IMR-90 (cell line): Measurements from ENCODE around the gene ODAD3. TPM values are rescaled to one million over a fixed set of nuclear protein-coding genes. Genes with fewer than 3 reads are reported as not detected.

ENCODE experiments used
- ATAC-seq: fragments of 200-7000 bp; cut with Tn5 transposase; 2 replicates; pipeline ENCODE4 v1.9.1; 2020; ENCODE audit warnings: low read depth, mild to moderate bottlenecking, moderate library complexity
- BruUV-seq: library from RNA; stranded (reverse); fragments of 400-500 nt; replicated peaks from 2 replicates; lab custom pipeline; 2021; lab: Mats Ljungman, UMichigan
- CTCF ChIA-PET: fragments of 300-600 bp; formaldehyde crosslinking; extraction: SDS; loops from one replicate; lab custom pipeline; 2021; ENCODE audit warnings: antibody characterized with exemption; lab: Yijun Ruan, JAX
- POLR2A ChIA-PET: fragments of 300-600 bp; sonication (Branson Sonifier 250); formaldehyde crosslinking; loops from one replicate; lab custom pipeline; 2022; ENCODE audit warnings: antibody characterized with exemption; ENCODE audit not compliant: unreplicated experiment; lab: Charles Lee
- DNase-seq: peaks from one replicate; pipeline ENCODE4 v3.0.0; 2013
- H2AFZ ChIP-seq: replicated peaks from 2 replicates; pipeline ENCODE3; 2013; ENCODE audit warnings: low read length, mild to moderate bottlenecking; ENCODE audit not compliant: poor library complexity
- H2AK5ac ChIP-seq: 2 replicates; pipeline ENCODE4 v1.6.1; 2013; ENCODE audit warnings: low read depth, low read length, inconsistent platforms
- H2AK9ac ChIP-seq: replicated peaks from 2 replicates; pipeline ENCODE3; 2013; ENCODE audit warnings: mild to moderate bottlenecking, low read depth, low read length, moderate library complexity; ENCODE audit not compliant: poor library complexity
- H2BK120ac ChIP-seq: 2 replicates; pipeline ENCODE4 v1.6.1; 2013; ENCODE audit warnings: low read depth, low read length, inconsistent platforms
- H2BK15ac ChIP-seq: 3 replicates; pipeline ENCODE4 v1.6.1; 2013; ENCODE audit warnings: low read depth, low read length, inconsistent platforms
- H2BK20ac ChIP-seq: 2 replicates; pipeline ENCODE4 v1.6.1; 2013; ENCODE audit warnings: low read depth, mild to moderate bottlenecking, inconsistent platforms, low read length, moderate library complexity
- H2BK5ac ChIP-seq: 2 replicates; pipeline ENCODE4 v1.6.1; 2013; ENCODE audit warnings: mild to moderate bottlenecking, low read depth, low read length, inconsistent platforms; ENCODE audit not compliant: poor library complexity, severe bottlenecking
- H3K14ac ChIP-seq: replicated peaks from 2 replicates; pipeline ENCODE4 v1.6.1; 2013; ENCODE audit warnings: low read depth, low read length, inconsistent platforms
- H3K18ac ChIP-seq: 2 replicates; pipeline ENCODE4 v1.6.1; 2013; ENCODE audit warnings: low read depth, low read length, control low read depth
- H3K23ac ChIP-seq: 2 replicates; pipeline ENCODE4 v1.6.1; 2013; ENCODE audit warnings: low read depth, low read length, inconsistent platforms
- H3K27ac ChIP-seq: 2 replicates; pipeline ENCODE4 v1.5.1; 2013; ENCODE audit warnings: mild to moderate bottlenecking, control low read depth, low read length; ENCODE audit not compliant: insufficient read depth
- H3K27me3 ChIP-seq: 2 replicates; pipeline ENCODE4 v1.6.1; 2013; ENCODE audit warnings: low read length; ENCODE audit not compliant: control insufficient read depth, insufficient read depth
- H3K36me3 ChIP-seq: 2 replicates; pipeline ENCODE4 v1.6.1; 2013; ENCODE audit warnings: low read length, mixed read lengths; ENCODE audit not compliant: control insufficient read depth, insufficient read depth
- H3K4ac ChIP-seq: 2 replicates; pipeline ENCODE4 v1.6.1; 2013; ENCODE audit warnings: low read depth, low read length, inconsistent platforms
- H3K4me1 ChIP-seq: 2 replicates; pipeline ENCODE4 v1.6.1; 2013; ENCODE audit warnings: low read length, mixed read lengths; ENCODE audit not compliant: control insufficient read depth, insufficient read depth
- H3K4me2 ChIP-seq: 2 replicates; pipeline ENCODE4 v1.6.1; 2013; ENCODE audit warnings: low read depth, mild to moderate bottlenecking, control low read depth, low read length, moderate library complexity
- H3K4me3 ChIP-seq: 2 replicates; pipeline ENCODE4 v1.5.1; 2013; ENCODE audit warnings: low read depth, mild to moderate bottlenecking, control low read depth, low read length, moderate library complexity; ENCODE audit not compliant: insufficient read depth
- H3K56ac ChIP-seq: 2 replicates; pipeline ENCODE4 v1.6.1; 2013; ENCODE audit warnings: low read length, inconsistent platforms; ENCODE audit not compliant: insufficient read depth; ENCODE audit errors: extremely low read depth
- H3K79me1 ChIP-seq, 2 experiments: 2 replicates each; pipeline ENCODE4 v1.6.1; 2013; ENCODE audit warnings: low read length in 2 of 2, inconsistent platforms in 1 of 2, low read depth in 1 of 2
- H3K9ac ChIP-seq: 2 replicates; pipeline ENCODE4 v1.6.1; 2013; ENCODE audit warnings: low read depth, low read length, control low read depth
- H3K9me1 ChIP-seq: 2 replicates; pipeline ENCODE4 v1.6.1; 2013; ENCODE audit warnings: low read length, inconsistent platforms; ENCODE audit not compliant: insufficient read depth
- H3K9me3 ChIP-seq: 2 replicates; pipeline ENCODE4 v1.6.1; 2013; ENCODE audit warnings: low read length; ENCODE audit not compliant: control insufficient read depth, insufficient read depth
- H4K20me1 ChIP-seq: 2 replicates; pipeline ENCODE4 v1.6.1; 2013; ENCODE audit warnings: low read length, inconsistent platforms; ENCODE audit not compliant: insufficient read depth
- H4K5ac ChIP-seq: 2 replicates; pipeline ENCODE4 v1.6.1; 2013; ENCODE audit warnings: mild to moderate bottlenecking, low read depth, low read length, control low read depth
- H4K8ac ChIP-seq, 2 experiments: 2 replicates each; pipeline ENCODE4 v1.6.1; 2013; ENCODE audit warnings: low read depth in 2 of 2, low read length in 2 of 2, control low read depth in 1 of 2, inconsistent platforms in 1 of 2
- H4K91ac ChIP-seq: 2 replicates; pipeline ENCODE4 v1.6.1; 2013; ENCODE audit warnings: low read depth, low read length, inconsistent platforms; ENCODE audit not compliant: insufficient read depth
- CHD1 ChIP-seq: IDR thresholded peaks from 2 replicates; pipeline ENCODE4 v1.6.1; 2012; ENCODE audit warnings: low read depth, low read length, improper control_type of control experiment
- FOS ChIP-seq: fragments of 150-350 bp; IDR thresholded peaks from 2 replicates; pipeline ENCODE4 v1.6.1; 2016; ENCODE audit warnings: low read depth, low read length
- SMC3 ChIP-seq: fragments of 150-350 bp; IDR thresholded peaks from 2 replicates; pipeline ENCODE4 v1.6.1; 2016; ENCODE audit warnings: low read depth, mild to moderate bottlenecking, antibody characterized with exemption, low read length, moderate library complexity
- WGBS, 2 experiments: methylation state at CpG; one replicate each; pipeline versions ENCODE4 v1.1.5 to v1.1.7; 2013; ENCODE audit warnings: missing lambda C conversion rate in 2 of 2; ENCODE audit not compliant: insufficient read length in 1 of 2; ENCODE audit errors: extremely low coverage in 2 of 2; 5-methylcytosine and 5-hydroxymethylcytosine counted together
- dilution Hi-C: fragments of 300-500 bp; cut with HindIII; formaldehyde crosslinking; loops from one replicate; pipeline ENCODE4 v1.14.3; 2018; ENCODE audit warnings: low sequenced_read_pairs; ENCODE audit not compliant: unreplicated experiment
- in situ Hi-C: fragments of 300-500 bp; cut with MboI; formaldehyde crosslinking; loops from 3 replicates; pipeline ENCODE4 v1.14.3; 2019; ENCODE audit warnings: low sequenced_read_pairs, inconsistent platforms, mixed read lengths
- intact Hi-C: fragments of 100-400 bp; cut with micrococcal nuclease; formaldehyde crosslinking; loops from 2 replicates; pipeline ENCODE4 v1.10.0; 2022
- polyA plus RNA-seq, 3 experiments: library from polyadenylated mRNA; depleted of rRNA; stranded (reverse); fragments of >200 nt; gene quantifications; 2 replicates each; pipeline ENCODE4 v1.2.3, GENCODE V29; 2012; ENCODE audit warnings: low replicate concordance in 1 of 3
- total RNA-seq: library from RNA; depleted of rRNA; stranded (reverse); fragments of >200 nt; gene quantifications from 2 replicates; pipeline ENCODE4 v1.2.3, GENCODE V29; 2012

Gene ODAD3
- total and polyA plus RNA-seq, 2 of the 4 experiments (the other 2 are of a cell fraction) = under 0.01 to 0.44 TPM

DNA sequence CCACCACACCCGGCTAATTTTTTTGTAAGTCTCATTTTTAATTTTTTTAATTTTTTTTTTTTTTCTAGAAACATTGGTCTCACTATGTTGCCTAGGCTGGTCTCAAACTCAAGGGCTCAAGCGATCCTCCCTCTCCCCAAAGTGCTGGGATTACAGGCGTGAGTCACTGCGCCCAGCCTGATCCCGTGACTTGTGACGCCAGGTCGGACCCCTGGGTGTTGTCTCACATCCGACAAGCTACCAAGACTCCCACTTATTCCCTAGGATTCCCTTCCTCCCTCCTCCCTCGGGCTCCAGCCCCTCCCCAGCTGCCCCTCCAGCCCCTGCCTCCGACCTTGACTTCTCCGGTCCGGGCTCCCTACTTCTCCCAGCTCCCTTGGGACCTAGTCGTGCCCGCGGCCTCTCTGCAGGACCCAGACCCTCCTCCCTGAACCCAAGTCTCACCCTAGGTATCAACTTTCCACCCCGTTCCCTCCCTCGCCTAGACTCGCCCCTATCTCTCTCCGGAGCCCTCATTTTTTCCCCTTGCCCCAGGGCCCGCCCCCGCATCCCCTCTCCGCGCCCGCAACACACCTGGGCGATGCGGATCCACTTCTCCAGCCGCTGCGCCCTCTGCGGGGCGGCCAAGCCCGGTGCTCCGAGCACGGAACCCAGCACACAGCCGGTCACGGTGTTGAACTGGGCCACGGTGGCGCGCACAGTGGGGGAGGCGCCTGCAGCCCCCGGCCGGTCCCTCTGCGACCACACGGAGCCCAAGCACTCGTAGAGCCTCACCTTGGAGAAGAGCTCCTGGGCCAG is 28.9 kb downstream of the ODAD3 start (continued):
- no peak for TF ChIP-seq CHD1

DNA sequence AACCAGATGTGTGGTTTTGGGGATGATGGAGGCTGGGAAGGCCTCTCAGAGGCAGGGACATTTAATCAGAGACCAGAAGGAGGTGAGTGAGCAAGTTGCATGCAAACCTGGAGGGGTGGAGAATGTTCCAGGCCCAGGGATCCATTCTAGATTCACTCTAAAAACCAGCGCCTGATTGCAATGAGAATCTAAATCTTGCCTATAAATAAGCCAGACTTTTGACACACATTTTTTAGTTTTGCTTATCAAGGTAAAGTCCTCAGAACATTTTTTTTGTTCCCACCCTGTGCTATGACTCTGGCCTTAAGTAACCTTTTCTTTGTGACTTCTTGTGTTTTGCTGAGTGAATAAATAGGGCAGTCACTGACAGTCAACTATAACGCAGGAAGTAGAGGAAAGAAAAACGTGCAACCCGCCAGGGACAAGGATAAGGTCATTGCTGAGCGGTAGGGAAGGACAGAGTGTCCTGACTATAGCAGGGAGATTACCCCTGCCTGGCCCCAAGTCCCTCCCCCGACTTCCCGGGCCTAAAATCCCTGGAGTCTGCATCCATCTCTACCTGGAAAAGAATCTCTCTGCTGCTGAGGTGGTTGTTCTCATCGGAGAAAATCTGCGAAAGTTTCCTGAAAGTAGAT is 30.2 kb downstream of the ODAD3 start:
- H3K9ac ChIP-seq = no peak overlapping the region
- CTCF ChIA-PET = interaction anchor here (1.1 kb wide), 1 partner anchor 24 kb away, joined by 3 read pairs; no protein-coding TSS in a partner anchor
- no peak overlapping the region for H2BK15ac ChIP-seq
- POLR2A ChIA-PET = no interaction called here
- H3K23ac ChIP-seq = no peak overlapping the region
- H4K91ac ChIP-seq = no peak overlapping the region
- H2AFZ ChIP-seq = peak overlapping the region; percentile 63
- no peak overlapping the region for H3K14ac ChIP-seq
- BruUV-seq = no TSS peak
- no peak overlapping the region for H4K8ac ChIP-seq
- H3K4me2 ChIP-seq = no peak overlapping the region
- H2BK20ac ChIP-seq = no peak overlapping the region
- no peak for TF ChIP-seq FOS
- no peak for TF ChIP-seq SMC3
- no peaks in the 10 kb centered on the region for H3K9me1 ChIP-seq
- H3K36me3 ChIP-seq = no peaks in the 10 kb centered on the region
- no peak overlapping the region for H3K4me3 ChIP-seq
- H2AK5ac ChIP-seq = no peak overlapping the region
- H3K27me3 ChIP-seq = peaks cover 2% of the 10 kb centered on the region
- H2BK120ac ChIP-seq = no peak overlapping the region
- DNase-seq (no peak), ATAC-seq (no peak)
- no peak overlapping the region for H2BK5ac ChIP-seq
- H3K4ac ChIP-seq = no peak overlapping the region
- H4K5ac ChIP-seq = no peak overlapping the region
- H3K18ac ChIP-seq = no peak overlapping the region
- no peaks in the 10 kb centered on the region for H3K79me1 ChIP-seq
- in situ Hi-C loops (no loop called here), dilution Hi-C loops (no loop called here), intact Hi-C loops (no loop called here)
- no peak overlapping the region for H3K56ac ChIP-seq
- no peaks in the 10 kb centered on the region for H3K4me1 ChIP-seq
- WGBS, 2 experiments = 20% methylated on average over 1 of the region's 9 CpGs; no CpG with 5 or more reads in 1 of the 2 experiments
- H3K27ac ChIP-seq = no peak overlapping the region
- H2AK9ac ChIP-seq = no peak overlapping the region
- no peaks in the 10 kb centered on the region for H3K9me3 ChIP-seq
- no peaks in the 10 kb centered on the region; the same call in 1 of the 2 replicates for H4K20me1 ChIP-seq
